GM12872 (cell line): ENCODE data around the gene SYDE1.

Experiments used
- CTCF ChIP-seq: IDR thresholded peaks from 3 replicates; pipeline ENCODE4 v1.5.1; 2011; ENCODE audit warnings: low read depth, mild to moderate bottlenecking, low read length, moderate library complexity; ENCODE audit not compliant: insufficient read depth

Gene SYDE1

GRCh38 chr19:15118789-15119494 lies 11.7 kb downstream of the SYDE1 start:
- TF ChIP-seq CTCF: no peak

DNA sequence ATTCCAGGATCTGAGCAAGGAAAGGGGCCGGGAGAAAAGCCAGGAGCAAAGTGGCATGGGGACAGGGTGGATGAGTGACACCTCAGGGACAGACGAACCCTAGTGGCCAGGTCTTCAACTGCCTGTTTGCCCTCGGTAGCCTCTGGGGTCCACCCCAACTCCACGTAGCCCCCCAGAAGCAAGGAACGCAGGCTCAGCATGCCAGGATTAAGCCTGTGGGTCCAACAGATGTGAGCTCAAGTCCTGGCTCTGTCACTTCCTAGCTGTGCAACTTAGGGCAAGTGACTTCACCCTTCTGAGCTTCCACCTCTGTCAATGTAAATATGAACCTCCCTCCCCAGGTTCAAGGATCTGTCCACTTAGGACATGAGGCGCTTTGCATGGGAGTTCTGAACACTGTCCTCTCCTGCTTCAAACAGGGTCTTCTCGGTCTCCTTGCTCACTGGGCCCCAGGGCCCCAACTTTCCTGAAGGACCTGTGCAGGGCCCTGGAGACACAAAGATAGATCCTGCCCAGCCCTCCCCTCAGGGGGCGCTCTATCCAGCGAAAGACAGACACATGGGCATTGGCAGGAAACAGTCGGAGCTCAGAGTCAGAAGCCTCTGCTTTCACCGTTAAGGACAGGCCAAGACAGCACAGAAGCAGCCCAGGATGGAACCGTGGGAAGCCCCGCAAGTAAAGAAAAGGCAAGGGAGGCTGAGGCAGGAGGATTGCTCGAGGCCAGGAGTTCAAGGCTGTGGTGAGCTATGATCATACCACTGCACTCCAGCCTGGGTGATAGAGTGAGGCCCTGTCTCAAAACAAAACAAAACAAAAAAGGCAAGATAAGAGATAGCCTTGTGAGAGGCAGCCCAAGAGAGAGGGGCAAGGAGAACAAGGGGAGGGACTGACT lies 13.2 kb downstream of the SYDE1 start:
- TF ChIP-seq CTCF: no peak

DNA sequence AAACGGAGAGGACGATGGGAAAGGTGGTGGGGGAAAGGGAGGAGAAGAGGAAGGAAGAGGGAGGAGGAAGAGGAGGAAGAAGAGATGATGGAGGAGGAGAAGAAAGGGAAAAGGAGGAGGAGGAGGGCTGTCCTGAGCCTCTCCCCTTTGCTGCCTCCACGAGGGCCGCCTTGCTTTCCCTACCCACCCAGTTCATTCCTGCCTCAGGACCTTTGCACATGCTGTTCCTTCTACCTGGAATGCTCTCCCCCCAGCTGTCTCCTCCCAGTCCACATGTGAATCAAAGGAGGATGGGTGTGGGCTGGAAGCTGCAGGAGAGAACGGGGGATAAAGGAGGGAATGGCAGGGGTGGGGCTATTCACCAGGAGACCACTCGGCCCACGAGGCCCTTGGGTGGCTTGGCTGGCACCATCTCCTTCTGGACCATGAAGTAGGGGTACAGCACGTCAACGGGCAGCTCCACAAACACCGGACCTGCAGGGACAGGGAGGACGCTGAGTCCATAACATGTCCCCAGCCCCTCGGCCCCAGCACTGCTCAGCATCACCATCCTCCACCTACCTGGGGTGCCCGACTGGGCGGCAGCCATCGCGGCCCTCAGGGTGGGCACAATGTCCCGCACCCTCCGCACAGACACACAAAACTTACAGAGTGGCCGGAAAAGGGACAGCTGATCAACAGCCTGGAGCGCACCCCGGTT lies 15.3 kb downstream of the SYDE1 start:
- no peak for TF ChIP-seq CTCF

DNA sequence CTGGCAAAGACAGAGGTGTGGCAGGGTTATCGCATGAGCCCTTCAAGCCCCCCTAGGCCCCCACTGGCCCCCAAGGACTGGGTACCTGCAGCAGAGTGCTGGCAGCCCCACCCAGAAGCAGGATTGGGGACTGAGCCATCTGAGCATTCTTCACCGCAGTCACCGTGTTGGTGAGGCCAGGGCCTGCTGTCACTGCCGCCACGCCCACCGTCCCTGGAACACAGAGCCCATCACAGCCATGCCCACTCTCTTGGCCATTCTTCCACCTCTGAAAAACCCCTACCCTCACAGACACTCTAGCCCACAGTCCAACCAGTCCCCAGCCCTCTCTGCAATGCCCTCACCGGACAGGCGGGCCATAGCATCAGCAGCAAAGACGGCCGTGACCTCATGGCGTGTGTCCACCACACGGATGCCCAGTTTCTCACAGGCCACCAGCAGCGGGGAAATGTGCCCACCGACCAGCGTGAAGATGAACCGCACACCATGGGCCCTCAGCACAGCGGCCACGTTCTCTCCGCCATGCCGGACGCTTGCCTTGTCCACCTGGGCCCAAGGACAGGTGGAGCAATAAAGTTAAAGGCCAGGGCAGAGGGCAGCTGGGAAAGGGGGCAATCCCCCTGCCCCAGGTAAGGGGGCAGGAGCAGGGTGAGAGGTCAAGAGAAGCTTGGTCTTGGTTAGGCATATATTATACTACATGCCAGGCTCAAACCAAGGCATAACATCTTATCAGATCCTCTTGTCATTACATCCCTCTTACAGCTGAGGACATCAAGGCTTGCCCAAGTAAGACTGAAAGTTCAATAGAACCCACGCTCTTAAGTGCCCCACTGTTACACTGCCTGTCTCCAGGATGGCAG lies 16.1 kb downstream of the SYDE1 start:
- no peak for TF ChIP-seq CTCF

DNA sequence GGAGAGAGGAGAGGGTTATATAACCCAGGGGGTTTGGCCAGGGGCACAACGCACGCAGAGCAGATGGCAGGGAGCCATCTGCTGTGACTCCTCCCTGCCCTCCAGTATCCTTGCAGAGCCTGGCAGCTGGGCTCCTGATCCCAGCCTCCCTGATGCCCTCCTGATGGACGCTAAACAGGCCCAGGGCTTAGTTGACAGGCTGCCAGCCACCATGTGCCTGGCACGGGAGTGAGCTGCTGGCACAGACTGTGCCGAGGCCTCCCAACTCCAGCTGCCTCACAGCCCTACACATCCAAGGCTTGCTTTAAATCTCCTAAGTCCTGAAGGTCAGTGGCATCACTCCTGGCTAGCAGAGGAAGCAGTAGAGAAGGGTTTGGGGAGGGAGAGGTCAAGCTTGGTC lies 16.7 kb downstream of the SYDE1 start:
- no peak for TF ChIP-seq CTCF

GRCh38 chr19:15124572-15125231 lies 17.5 kb downstream of the SYDE1 start:
- TF ChIP-seq CTCF: no peak
